Activated naive CD4-positive, alpha-beta T cell treated with anti-CD3 and anti-CD28 coated beads, Interleukin-2, amount 50 U/mL, for 72 hours (primary cell): ENCODE data around the gene MPL. TPM values are rescaled to one million over a fixed set of nuclear protein-coding genes. Genes with fewer than 3 reads are reported as not detected.

ENCODE experiments used
- ATAC-seq, 2 donors: fragments of 150-1000 bp; cut with Tn5 transposase; 2 replicates each; pipeline ENCODE4 v1.10.0; 2021; ENCODE audit warnings: mild to moderate bottlenecking in 2 of 2, moderate library complexity in 2 of 2
- DNase-seq, 2 donors: peaks; one replicate each; pipeline ENCODE4 v3.0.0; 2021 to 2022; ENCODE audit warnings: low spot score in 2 of 2
- H3K27ac Mint-ChIP-seq, 2 donors: one replicate each; pipeline ENCODE4 v1.8.0; 2022; ENCODE audit warnings: mild to moderate bottlenecking in 2 of 2, mixed read lengths in 2 of 2
- H3K36me3 Mint-ChIP-seq, 2 donors: one replicate each; pipeline ENCODE4 v1.8.0; 2022; ENCODE audit warnings: mixed read lengths in 2 of 2
- H3K9me3 Mint-ChIP-seq, 2 donors: one replicate each; pipeline ENCODE4 v1.8.0; 2022; ENCODE audit warnings: mixed read lengths in 2 of 2
- total RNA-seq, 2 donors: library from RNA; stranded (reverse); gene quantifications; one replicate each; pipeline ENCODE4 v1.2.3, GENCODE V29; 2022

MPL gene
- total RNA-seq, 2 donors from 2014 or later: not detected

GRCh38 chr1:43304314-43304681 is 33.3 kb upstream of the MPL start:
- H3K27ac Mint-ChIP-seq: peak overlapping the region in 1 of 2 donors; percentile 73
- ATAC-seq (no peak), DNase-seq (no peak)
- no peaks in the 10 kb centered on the region for H3K9me3 Mint-ChIP-seq
- no peaks in the 10 kb centered on the region for H3K36me3 Mint-ChIP-seq

DNA sequence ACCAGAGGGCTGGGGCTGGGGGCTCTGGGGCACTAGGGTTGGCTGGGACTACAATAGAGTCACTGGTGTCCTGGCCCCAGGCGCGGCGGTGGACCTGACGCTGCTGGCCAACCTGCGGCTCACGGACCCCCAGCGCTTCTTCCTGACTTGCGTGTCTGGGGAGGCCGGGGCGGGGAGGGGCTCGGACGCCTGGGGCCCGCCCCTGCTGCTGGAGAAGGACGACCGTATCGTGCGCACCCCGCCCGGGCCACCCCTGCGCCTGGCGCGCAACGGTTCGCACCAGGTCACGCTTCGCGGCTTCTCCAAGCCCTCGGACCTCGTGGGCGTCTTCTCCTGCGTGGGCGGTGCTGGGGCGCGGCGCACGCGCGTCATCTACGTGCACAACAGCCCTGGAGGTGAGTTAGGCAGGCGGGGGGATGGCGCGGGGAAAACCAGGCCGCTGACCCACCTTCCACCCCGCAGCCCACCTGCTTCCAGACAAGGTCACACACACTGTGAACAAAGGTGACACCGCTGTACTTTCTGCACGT is 32.8 kb upstream of the MPL start:
- DNase-seq (no peak), ATAC-seq (no peak)
- no peak overlapping the region for H3K27ac Mint-ChIP-seq
- no peaks in the 10 kb centered on the region for H3K36me3 Mint-ChIP-seq
- H3K9me3 Mint-ChIP-seq: no peaks in the 10 kb centered on the region

DNA sequence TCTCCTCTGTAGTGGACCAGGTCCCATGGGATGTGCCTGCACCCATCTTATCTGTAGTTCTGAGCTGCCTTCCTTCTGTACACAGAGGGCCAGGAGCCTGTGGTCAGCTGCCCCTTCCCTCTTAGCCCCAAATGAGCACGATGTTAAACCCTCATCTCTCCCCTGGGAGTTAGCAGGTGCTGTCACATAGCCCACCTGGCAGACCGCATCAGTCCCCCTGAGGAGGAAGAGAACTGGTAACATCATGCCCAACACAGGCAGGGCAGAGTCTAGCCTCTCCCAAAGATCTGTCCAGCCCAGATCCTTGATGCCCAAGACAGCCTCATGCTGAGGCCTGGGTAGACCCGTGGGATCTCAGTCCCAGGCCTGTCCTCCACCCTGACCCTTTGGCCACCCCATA is 32.2 kb upstream of the MPL start:
- H3K27ac Mint-ChIP-seq: peak overlapping the region in 1 of 2 donors; percentile 19
- H3K9me3 Mint-ChIP-seq: no peaks in the 10 kb centered on the region
- H3K36me3 Mint-ChIP-seq: no peaks in the 10 kb centered on the region

GRCh38 chr1:43305926-43306687 is 31.5 kb upstream of the MPL start:
- DNase-seq (no peak), ATAC-seq (no peak)
- Mint-ChIP-seq H3K27ac (peak overlapping the region; percentile 19 to 75), H3K36me3 (no peaks in the 10 kb centered on the region), H3K9me3 (no peaks in the 10 kb centered on the region)

More for the DNA sequence above, 32.2 kb upstream of the MPL start:
- no peak for DNase-seq
- no peak for ATAC-seq

DNA sequence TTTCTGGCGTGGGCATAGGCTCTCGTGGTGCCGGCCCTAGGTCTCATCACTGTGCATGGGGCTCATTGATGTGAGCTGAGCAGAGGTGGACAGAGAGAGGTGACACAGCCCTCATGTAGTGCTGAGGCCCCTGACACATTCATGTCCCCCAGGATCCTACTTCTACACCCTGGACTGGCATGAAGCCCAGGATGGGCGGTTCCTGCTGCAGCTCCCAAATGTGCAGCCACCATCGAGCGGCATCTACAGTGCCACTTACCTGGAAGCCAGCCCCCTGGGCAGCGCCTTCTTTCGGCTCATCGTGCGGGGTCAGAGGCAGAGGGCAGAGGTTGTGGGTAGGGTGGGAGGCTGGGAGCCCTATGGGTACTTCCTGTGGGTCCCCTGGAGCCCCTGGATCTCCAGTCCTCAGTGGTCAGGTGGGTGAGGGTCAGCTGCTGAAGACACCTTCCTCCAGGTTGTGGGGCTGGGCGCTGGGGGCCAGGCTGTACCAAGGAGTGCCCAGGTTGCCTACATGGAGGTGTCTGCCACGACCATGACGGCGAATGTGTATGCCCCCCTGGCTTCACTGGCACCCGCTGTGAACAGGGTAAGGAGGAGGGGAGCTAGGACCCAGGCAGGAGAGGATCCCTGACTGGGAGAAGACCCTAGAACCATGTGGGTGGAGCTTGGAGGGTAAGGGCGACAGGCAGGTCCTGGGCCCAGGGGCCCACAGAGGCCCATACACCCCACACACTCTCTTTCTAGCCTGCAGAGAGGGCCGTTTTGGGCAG is 30.7 kb upstream of the MPL start:
- no peaks in the 10 kb centered on the region for H3K36me3 Mint-ChIP-seq
- ATAC-seq (no peak), DNase-seq (no peak)
- no peaks in the 10 kb centered on the region for H3K9me3 Mint-ChIP-seq
- peak overlapping the region in 1 of 2 donors; percentile 75 for H3K27ac Mint-ChIP-seq

DNA sequence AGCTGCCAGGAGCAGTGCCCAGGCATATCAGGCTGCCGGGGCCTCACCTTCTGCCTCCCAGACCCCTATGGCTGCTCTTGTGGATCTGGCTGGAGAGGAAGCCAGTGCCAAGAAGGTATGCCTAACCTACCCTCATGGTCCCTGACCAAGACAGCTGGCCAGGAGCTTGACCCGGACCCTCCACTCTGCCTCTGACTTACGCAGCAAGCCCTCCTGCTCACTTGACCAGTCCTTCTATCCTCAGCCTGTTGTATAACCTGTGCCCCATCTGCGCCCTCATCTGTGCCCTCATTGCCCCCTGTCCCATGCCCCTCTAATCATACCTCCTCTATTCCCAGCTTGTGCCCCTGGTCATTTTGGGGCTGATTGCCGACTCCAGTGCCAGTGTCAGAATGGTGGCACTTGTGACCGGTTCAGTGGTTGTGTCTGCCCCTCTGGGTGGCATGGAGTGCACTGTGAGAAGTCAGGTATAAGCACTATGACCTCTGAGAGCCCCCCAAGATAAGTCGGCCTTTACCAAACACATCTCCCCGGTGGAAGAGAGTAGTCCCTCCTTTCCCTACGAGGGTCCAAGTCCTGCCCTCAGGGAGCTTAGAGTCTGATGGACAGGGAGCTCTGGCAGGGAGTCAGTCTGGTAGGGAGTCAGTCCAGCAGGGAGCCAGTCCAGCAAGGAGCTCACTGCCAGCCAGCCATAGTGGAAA is 30.0 kb upstream of the MPL start:
- H3K36me3 Mint-ChIP-seq: no peaks in the 10 kb centered on the region
- ATAC-seq: no peak

DNA sequence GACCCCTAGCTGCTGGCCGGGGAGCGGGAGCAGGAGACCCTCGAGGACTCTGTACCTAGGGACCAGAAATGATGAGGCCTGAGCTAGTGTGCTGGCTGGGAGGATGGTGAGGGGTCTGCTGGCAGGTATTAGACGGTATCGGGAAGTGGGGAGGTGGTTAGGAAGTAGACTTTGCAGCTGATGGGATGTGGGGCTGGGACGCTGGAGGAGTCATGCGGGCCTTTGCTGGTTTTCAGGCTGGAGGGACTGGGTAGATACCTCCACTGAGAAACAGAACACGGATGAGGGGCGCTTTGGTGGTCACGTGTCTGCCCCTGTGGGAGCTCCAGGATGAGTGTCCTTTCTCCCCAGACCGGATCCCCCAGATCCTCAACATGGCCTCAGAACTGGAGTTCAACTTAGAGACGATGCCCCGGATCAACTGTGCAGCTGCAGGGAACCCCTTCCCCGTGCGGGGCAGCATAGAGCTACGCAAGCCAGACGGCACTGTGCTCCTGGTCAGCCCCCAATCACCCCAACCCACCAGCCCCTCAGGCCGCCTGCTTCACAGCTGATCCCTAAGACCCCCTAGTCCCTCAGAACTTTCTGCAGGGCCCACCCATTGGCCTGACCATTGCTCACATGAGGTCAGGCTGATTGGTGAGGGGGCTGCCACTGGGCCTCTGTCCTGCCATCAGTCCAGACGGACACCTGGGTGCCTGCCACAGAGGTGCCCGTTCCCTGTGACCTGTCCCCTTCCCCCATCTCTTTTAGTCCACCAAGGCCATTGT is 28.8 kb upstream of the MPL start:
- no peak for ATAC-seq
- no peaks in the 10 kb centered on the region for H3K9me3 Mint-ChIP-seq
- no peak for DNase-seq
- peak overlapping the region in 1 of 2 donors; percentile 17 for H3K27ac Mint-ChIP-seq
- H3K36me3 Mint-ChIP-seq: no peaks in the 10 kb centered on the region

More for the DNA sequence above, 30.0 kb upstream of the MPL start:
- no peak for DNase-seq
- H3K9me3 Mint-ChIP-seq: no peaks in the 10 kb centered on the region
- peak overlapping the region in 1 of 2 donors; percentile 71 for H3K27ac Mint-ChIP-seq

DNA sequence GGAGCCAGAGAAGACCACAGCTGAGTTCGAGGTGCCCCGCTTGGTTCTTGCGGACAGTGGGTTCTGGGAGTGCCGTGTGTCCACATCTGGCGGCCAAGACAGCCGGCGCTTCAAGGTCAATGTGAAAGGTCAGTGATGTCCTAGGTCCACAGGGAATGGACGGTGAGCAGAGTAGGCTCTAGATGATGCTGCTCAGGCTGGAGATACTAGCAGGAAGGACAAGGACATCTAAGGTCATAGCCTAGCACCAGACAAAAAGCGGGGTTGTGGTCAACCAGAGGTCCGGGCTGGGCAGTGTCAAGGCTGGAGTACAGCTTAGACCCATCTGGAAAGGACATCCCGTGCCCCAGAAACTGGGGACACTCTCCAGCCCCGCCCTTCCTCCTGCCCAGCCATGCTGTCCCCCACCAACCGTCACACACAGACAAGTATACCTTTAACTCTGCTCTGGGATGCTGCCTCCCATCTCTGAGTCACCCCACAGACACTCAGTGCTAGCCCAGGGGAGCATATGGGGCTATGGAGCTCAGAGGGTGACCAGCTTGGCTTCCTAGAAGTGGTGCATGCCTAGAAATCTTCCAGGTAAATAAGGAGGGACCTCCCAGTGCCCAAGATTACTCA is 28.1 kb upstream of the MPL start:
- DNase-seq (no peak), ATAC-seq (no peak)
- peak overlapping the region in 1 of 2 donors; percentile 62 for H3K27ac Mint-ChIP-seq

DNA sequence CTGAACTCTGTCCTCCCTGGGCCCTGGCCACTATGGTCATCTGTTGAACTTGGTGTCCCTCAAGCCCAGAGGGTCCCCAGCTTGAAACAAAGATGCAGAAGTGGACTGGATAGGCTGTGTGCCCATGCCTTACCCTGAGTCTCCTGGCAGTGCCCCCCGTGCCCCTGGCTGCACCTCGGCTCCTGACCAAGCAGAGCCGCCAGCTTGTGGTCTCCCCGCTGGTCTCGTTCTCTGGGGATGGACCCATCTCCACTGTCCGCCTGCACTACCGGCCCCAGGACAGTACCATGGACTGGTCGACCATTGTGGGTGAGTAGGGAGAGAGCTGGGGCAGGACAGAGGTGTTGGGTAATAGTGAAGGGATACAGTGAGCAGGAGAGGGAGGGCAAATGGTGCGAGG is 26.1 kb upstream of the MPL start:
- peak overlapping the region in 1 of 2 donors; percentile 87 for H3K27ac Mint-ChIP-seq
- ATAC-seq (no peak), DNase-seq (no peak)
- no peaks in the 10 kb centered on the region for H3K9me3 Mint-ChIP-seq
- no peaks in the 10 kb centered on the region for H3K36me3 Mint-ChIP-seq

More for the DNA sequence above, 28.1 kb upstream of the MPL start:
- Mint-ChIP-seq H3K9me3 (no peaks in the 10 kb centered on the region), H3K36me3 (no peaks in the 10 kb centered on the region)

GRCh38 chr1:43312212-43312623 is 25.4 kb upstream of the MPL start:
- H3K27ac Mint-ChIP-seq: no peak overlapping the region
- no peaks in the 10 kb centered on the region for H3K36me3 Mint-ChIP-seq
- ATAC-seq (no peak), DNase-seq (no peak)
- no peaks in the 10 kb centered on the region for H3K9me3 Mint-ChIP-seq

GRCh38 chr1:43312663-43313515 is 24.7 kb upstream of the MPL start:
- no peaks in the 10 kb centered on the region for H3K36me3 Mint-ChIP-seq
- H3K27ac Mint-ChIP-seq: no peak overlapping the region
- ATAC-seq: no peak
- no peaks in the 10 kb centered on the region for H3K9me3 Mint-ChIP-seq
- no peak for DNase-seq

DNA sequence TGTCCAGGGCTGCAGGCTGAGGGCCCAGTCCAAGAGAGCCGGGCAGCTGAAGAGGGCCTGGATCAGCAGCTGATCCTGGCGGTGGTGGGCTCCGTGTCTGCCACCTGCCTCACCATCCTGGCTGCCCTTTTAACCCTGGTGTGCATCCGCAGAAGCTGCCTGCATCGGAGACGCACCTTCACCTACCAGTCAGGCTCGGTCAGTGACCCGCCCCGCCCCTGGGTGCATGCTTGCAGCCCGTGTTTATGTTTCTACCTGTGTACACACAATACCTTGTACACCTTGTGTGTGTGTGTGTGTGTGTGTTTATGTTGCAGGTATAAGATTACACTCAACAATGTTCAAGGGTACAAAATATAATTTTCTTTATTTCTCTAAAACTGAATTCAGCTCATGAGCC is 23.8 kb upstream of the MPL start:
- H3K36me3 Mint-ChIP-seq: no peaks in the 10 kb centered on the region
- ATAC-seq (no peak), DNase-seq (no peak)
- H3K27ac Mint-ChIP-seq: no peak overlapping the region
- H3K9me3 Mint-ChIP-seq: no peaks in the 10 kb centered on the region

GRCh38 chr1:43314233-43314632 is 23.4 kb upstream of the MPL start:
- DNase-seq: no peak
- Mint-ChIP-seq H3K9me3 (no peaks in the 10 kb centered on the region), H3K27ac (no peak overlapping the region), H3K36me3 (no peaks in the 10 kb centered on the region)
- no peak for ATAC-seq

- no peak for DNase-seq
- H3K36me3 Mint-ChIP-seq: no peaks in the 10 kb centered on the region
- H3K9me3 Mint-ChIP-seq: no peaks in the 10 kb centered on the region
- ATAC-seq: no peak
- H3K27ac Mint-ChIP-seq: no peak overlapping the region
Measured at GRCh38 chr1:43315481-43315880, 22.1 kb upstream of the MPL start.
